ENCODE results near the gene EMILIN3.

- TF ChIP-seq, protein P1, sequence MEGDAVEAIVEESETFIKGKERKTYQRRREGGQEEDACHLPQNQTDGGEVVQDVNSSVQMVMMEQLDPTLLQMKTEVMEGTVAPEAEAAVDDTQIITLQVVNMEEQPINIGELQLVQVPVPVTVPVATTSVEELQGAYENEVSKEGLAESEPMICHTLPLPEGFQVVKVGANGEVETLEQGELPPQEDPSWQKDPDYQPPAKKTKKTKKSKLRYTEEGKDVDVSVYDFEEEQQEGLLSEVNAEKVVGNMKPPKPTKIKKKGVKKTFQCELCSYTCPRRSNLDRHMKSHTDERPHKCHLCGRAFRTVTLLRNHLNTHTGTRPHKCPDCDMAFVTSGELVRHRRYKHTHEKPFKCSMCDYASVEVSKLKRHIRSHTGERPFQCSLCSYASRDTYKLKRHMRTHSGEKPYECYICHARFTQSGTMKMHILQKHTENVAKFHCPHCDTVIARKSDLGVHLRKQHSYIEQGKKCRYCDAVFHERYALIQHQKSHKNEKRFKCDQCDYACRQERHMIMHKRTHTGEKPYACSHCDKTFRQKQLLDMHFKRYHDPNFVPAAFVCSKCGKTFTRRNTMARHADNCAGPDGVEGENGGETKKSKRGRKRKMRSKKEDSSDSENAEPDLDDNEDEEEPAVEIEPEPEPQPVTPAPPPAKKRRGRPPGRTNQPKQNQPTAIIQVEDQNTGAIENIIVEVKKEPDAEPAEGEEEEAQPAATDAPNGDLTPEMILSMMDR (tag by site-specific recombination; IDR thresholded peaks at IDR 0.05): no peak
- TF ChIP-seq ZNF670 (tag by site-specific recombination; IDR thresholded peaks at IDR 0.05; ENCODE audit: low read depth) (no peak), ZNF292 (tag by site-specific recombination; IDR thresholded peaks at IDR 0.05; ENCODE audit: borderline replicate concordance, low read depth) (no peak), ZFP37 (tag by site-specific recombination; IDR thresholded peaks at IDR 0.05) (no peak), ZNF23 (tag by site-specific recombination; IDR thresholded peaks at IDR 0.05; ENCODE audit: borderline replicate concordance) (no peak), ZNF621 (tag by site-specific recombination; IDR thresholded peaks at IDR 0.05) (no peak), TSHZ1 (tag by site-specific recombination; IDR thresholded peaks at IDR 0.05; ENCODE audit: borderline replicate concordance) (no peak), ZFP3 (tag by site-specific recombination; IDR thresholded peaks at IDR 0.05; ENCODE audit: low read depth) (no peak), ZBTB7A (tag by site-specific recombination; IDR thresholded peaks at IDR 0.05; ENCODE audit: low read depth) (no peak)
Measured at GRCh38 chr20:41342474-41343464, 23.8 kb downstream of the EMILIN3 start.
